Liver (tissue), 9 donors: ENCODE measurements around the gene CD63. TPM values are rescaled to one million over a fixed set of nuclear protein-coding genes. Genes with fewer than 3 reads are reported as not detected.

ENCODE experiments used
- DNase-seq: peaks from one replicate; pipeline ENCODE4 v3.0.0-alpha.2; 2017; ENCODE audit warnings: low spot score
- H3K27ac ChIP-seq, 2 donors: one replicate each; pipeline ENCODE4 v1.7.0; 2013; ENCODE audit warnings: inconsistent platforms in 2 of 2, low read length in 2 of 2, control low read depth in 1 of 2, low read depth in 1 of 2, mild to moderate bottlenecking in 1 of 2
- H3K27me3 ChIP-seq, 4 donors: one replicate each; pipeline versions ENCODE4 v1.6.1 to v1.7.0; 2013; ENCODE audit warnings: low read length in 3 of 4, inconsistent platforms in 1 of 4, mild to moderate bottlenecking in 1 of 4, moderate library complexity in 1 of 4; ENCODE audit not compliant: control insufficient read depth in 4 of 4, insufficient read depth in 4 of 4
- H3K36me3 ChIP-seq, 4 donors: one replicate each; pipeline versions ENCODE4 v1.6.1 to v1.7.0; 2013; ENCODE audit warnings: low read length in 3 of 4, mild to moderate bottlenecking in 3 of 4, low read depth in 1 of 4, moderate library complexity in 1 of 4; ENCODE audit not compliant: control insufficient read depth in 4 of 4, insufficient read depth in 3 of 4
- H3K4me1 ChIP-seq, 4 donors: one replicate each; pipeline versions ENCODE4 v1.6.1 to v1.7.0; 2013; ENCODE audit warnings: low read length in 3 of 4, mild to moderate bottlenecking in 3 of 4, moderate library complexity in 1 of 4; ENCODE audit not compliant: control insufficient read depth in 4 of 4, insufficient read depth in 4 of 4
- H3K4me3 ChIP-seq, 3 donors: one replicate each; pipeline versions ENCODE4 v1.6.1 to v1.7.0; 2013; ENCODE audit warnings: low read length in 3 of 3, control low read depth in 1 of 3, low read depth in 1 of 3, mild to moderate bottlenecking in 1 of 3
- H3K9ac ChIP-seq, 2 donors: one replicate each; pipeline ENCODE4 v1.7.0; 2013; ENCODE audit warnings: low read length in 2 of 2, mild to moderate bottlenecking in 2 of 2, moderate library complexity in 2 of 2, control low read depth in 1 of 2, low read depth in 1 of 2
- H3K9me3 ChIP-seq, 4 donors: one replicate each; pipeline versions ENCODE4 v1.6.1 to v1.7.0; 2013; ENCODE audit warnings: low read length in 3 of 4; ENCODE audit not compliant: control insufficient read depth in 4 of 4
- ATF3 ChIP-seq: IDR thresholded peaks from 2 replicates; pipeline ENCODE4 v1.6.1; 2016; ENCODE audit warnings: antibody characterized with exemption
- EGR1 ChIP-seq, 2 donors: IDR thresholded peaks; 2 replicates each; pipeline ENCODE4 v1.6.1; 2016 to 2018; ENCODE audit warnings: antibody characterized with exemption in 2 of 2, low read depth in 2 of 2
- FOXA1 ChIP-seq: IDR thresholded peaks from 2 replicates; pipeline ENCODE4 v1.6.1; 2016; ENCODE audit warnings: antibody characterized with exemption
- FOXA2 ChIP-seq: IDR thresholded peaks from 2 replicates; pipeline ENCODE4 v1.6.1; 2016; ENCODE audit warnings: antibody characterized with exemption
- GABPA ChIP-seq, 2 donors: IDR thresholded peaks in 1 of 2; conservative IDR thresholded peaks in 1 of 2; 2 replicates each; pipeline ENCODE4 v1.6.1; 2016; ENCODE audit warnings: antibody characterized with exemption in 2 of 2, mild to moderate bottlenecking in 1 of 2, moderate library complexity in 1 of 2
- HNF4A ChIP-seq, 2 donors: conservative IDR thresholded peaks; 2 replicates each; pipeline ENCODE4 v1.6.1; 2016; ENCODE audit warnings: antibody characterized with exemption in 2 of 2, mild to moderate bottlenecking in 2 of 2
- HNF4G ChIP-seq: IDR thresholded peaks from 2 replicates; pipeline ENCODE4 v1.6.1; 2016; ENCODE audit warnings: antibody characterized with exemption
- JUND ChIP-seq, 2 donors: IDR thresholded peaks; 2 replicates each; pipeline ENCODE4 v1.6.1; 2016; ENCODE audit warnings: antibody characterized with exemption in 2 of 2
- MAX ChIP-seq: IDR thresholded peaks from 2 replicates; pipeline ENCODE4 v1.6.1; 2016; ENCODE audit warnings: antibody characterized with exemption
- NR2F2 ChIP-seq: IDR thresholded peaks from 2 replicates; pipeline ENCODE4 v1.6.1; 2016; ENCODE audit warnings: antibody characterized with exemption
- RAD21 ChIP-seq, 2 donors: IDR thresholded peaks; 2 replicates each; pipeline ENCODE4 v1.6.1; 2016; ENCODE audit warnings: antibody characterized with exemption in 2 of 2, mild to moderate bottlenecking in 2 of 2
- REST ChIP-seq: IDR thresholded peaks from 2 replicates; pipeline ENCODE4 v1.6.1; 2016; ENCODE audit warnings: antibody characterized with exemption, mild to moderate bottlenecking
- RXRA ChIP-seq, 2 donors: IDR thresholded peaks; 2 replicates each; pipeline ENCODE4 v1.6.1; 2017 to 2018; ENCODE audit warnings: antibody characterized with exemption in 2 of 2, mild to moderate bottlenecking in 1 of 2
- SP1 ChIP-seq: IDR thresholded peaks from 2 replicates; pipeline ENCODE4 v1.6.1; 2018; ENCODE audit warnings: antibody characterized with exemption, mild to moderate bottlenecking
- TAF1 ChIP-seq: conservative IDR thresholded peaks from 2 replicates; pipeline ENCODE4 v1.6.1; 2016; ENCODE audit warnings: antibody characterized with exemption, mild to moderate bottlenecking
- YY1 ChIP-seq: IDR thresholded peaks from 2 replicates; pipeline ENCODE4 v1.6.1; 2016; ENCODE audit warnings: antibody characterized with exemption, mild to moderate bottlenecking
- ZBTB33 ChIP-seq: IDR thresholded peaks from 2 replicates; pipeline ENCODE4 v1.6.1; 2016; ENCODE audit warnings: antibody characterized with exemption
- WGBS: extraction: QIAGEN DNeasy Blood & Tissue Kit; methylation state at CpG from one replicate; pipeline ENCODE4 v1.1.7; 2013; 5-methylcytosine and 5-hydroxymethylcytosine counted together
- polyA plus RNA-seq, 2 donors: library from polyadenylated mRNA; stranded (reverse) in 1 of 2; unstranded in 1 of 2; fragments of 200-250 nt in 1 of 2; fragments of >200 nt in 1 of 2; fragmentation: Nextera tagmentation in 1 of 2; extraction: Ambion mirVana in 1 of 2; gene quantifications; one replicate each; pipeline versions ENCODE4 v1.2.1 to v1.2.3, GENCODE V29; 2013 to 2015
- total RNA-seq, 2 donors: library from RNA; depleted of rRNA; stranded (reverse); fragments of >200 nt; gene quantifications; one replicate each; pipeline ENCODE4 v1.2.3, GENCODE V29; 2014
- TF ChIP-seq, protein P1 (sequence below): fragments of 150-350 bp; IDR thresholded peaks from 2 replicates; pipeline ENCODE4 v1.5.1; 2017; ENCODE audit warnings: improper control_type of control experiment, low read depth, low read length; ENCODE audit not compliant: missing input control
- donor health status: healthy.
- donor health status: healthy.
- donor health status: healthy.
- donor health status: healthy.
- donor health status: healthy.

The CD63 gene
- total and polyA plus RNA-seq, 4 donors: 185 to 373 (median 338) TPM

DNA sequence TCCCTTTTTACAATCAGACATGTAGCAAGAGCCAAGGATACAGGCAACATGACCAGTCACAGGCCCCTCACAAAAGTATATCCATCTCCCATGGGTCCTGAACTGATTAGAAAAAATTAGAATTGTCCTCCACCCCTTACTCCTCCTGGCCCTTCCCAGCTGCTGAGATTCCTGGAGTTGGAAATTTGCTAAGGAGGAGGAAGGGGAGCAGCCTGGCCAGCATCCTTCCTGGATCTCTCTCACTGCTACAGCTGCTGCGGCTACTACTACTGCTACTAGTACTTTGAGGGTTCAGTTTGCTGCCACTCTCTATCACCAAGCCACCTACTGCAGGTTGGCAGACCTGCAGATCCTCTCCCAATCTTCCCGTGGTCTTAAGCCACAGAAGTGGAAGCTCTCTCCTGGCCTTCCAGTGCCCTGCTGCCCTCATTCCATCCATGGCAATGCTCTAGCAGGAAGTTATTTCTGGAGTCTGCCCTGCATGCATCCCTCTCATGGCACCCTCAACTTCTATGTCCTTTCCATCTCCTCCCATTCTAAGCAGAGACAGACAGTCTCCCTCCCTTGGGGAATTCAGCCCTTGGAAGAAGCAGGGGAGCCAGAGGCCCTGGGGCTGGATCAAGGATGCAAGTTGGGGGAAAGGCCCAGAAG lies 22.1 kb downstream of the CD63 start:
- H3K4me3 ChIP-seq: no peak overlapping the region
- peaks cover 0 to 9% (median 3%) of the 10 kb centered on the region in 4 donors for H3K4me1 ChIP-seq
- no peak overlapping the region for H3K27ac ChIP-seq
- no peak for TF ChIP-seq FOXA1
- TF ChIP-seq RAD21 (IDR thresholded peaks at IDR 0.05): no peak
- TF ChIP-seq FOXA2: no peak
- no peak for TF ChIP-seq ATF3
- TF ChIP-seq REST: no peak
- no peak for TF ChIP-seq ZBTB33
- no peak for TF ChIP-seq MAX
- TF ChIP-seq JUND (IDR thresholded peaks at IDR 0.05): no peak
- TF ChIP-seq HNF4A (conservative IDR thresholded peaks at IDR 0.05): no peak
- no peak for TF ChIP-seq RXRA (IDR thresholded peaks at IDR 0.05)
- TF ChIP-seq YY1: no peak
- no peak for TF ChIP-seq NR2F2
- no peak for TF ChIP-seq SP1
- TF ChIP-seq EGR1 (IDR thresholded peaks at IDR 0.05; ENCODE audit: low read depth in 2 of 2): no peak
- no peak for TF ChIP-seq TAF1
- no peak for TF ChIP-seq HNF4G
- TF ChIP-seq, protein P1, sequence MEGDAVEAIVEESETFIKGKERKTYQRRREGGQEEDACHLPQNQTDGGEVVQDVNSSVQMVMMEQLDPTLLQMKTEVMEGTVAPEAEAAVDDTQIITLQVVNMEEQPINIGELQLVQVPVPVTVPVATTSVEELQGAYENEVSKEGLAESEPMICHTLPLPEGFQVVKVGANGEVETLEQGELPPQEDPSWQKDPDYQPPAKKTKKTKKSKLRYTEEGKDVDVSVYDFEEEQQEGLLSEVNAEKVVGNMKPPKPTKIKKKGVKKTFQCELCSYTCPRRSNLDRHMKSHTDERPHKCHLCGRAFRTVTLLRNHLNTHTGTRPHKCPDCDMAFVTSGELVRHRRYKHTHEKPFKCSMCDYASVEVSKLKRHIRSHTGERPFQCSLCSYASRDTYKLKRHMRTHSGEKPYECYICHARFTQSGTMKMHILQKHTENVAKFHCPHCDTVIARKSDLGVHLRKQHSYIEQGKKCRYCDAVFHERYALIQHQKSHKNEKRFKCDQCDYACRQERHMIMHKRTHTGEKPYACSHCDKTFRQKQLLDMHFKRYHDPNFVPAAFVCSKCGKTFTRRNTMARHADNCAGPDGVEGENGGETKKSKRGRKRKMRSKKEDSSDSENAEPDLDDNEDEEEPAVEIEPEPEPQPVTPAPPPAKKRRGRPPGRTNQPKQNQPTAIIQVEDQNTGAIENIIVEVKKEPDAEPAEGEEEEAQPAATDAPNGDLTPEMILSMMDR: no peak
- no peak for TF ChIP-seq GABPA (IDR thresholded peaks at IDR 0.05 in 1 of 2, conservative IDR thresholded peaks at IDR 0.05 in 1 of 2)
- H3K9me3 ChIP-seq: no peaks in the 10 kb centered on the region
- no peaks in the 10 kb centered on the region for H3K27me3 ChIP-seq
- no peak for DNase-seq
- no peak overlapping the region for H3K9ac ChIP-seq
- no peaks in the 10 kb centered on the region for H3K36me3 ChIP-seq
- 89% methylated on average over 2 of the region's 2 CpGs for WGBS
